PC-3 (cell line): ENCODE measurements around the gene ZFHX3.

Experiments used
- CTCF ChIP-seq: fragments of 300-600 bp; sonication (generic); conservative IDR thresholded peaks from 2 replicates; pipeline ENCODE4 v1.5.1; 2017; ENCODE audit warnings: antibody characterized with exemption, low read depth, mild to moderate bottlenecking, low read length
- EZH2 ChIP-seq: fragments of 300-600 bp; sonication (generic); IDR thresholded peaks from one replicate; pipeline ENCODE4 v1.6.1; 2017; ENCODE audit warnings: antibody characterized with exemption, mild to moderate bottlenecking, low read length; ENCODE audit not compliant: unreplicated experiment
- EZH2phosphoT487 ChIP-seq: fragments of 300-600 bp; sonication (generic); IDR thresholded peaks from 2 replicates; pipeline ENCODE4 v1.6.1; 2018; ENCODE audit warnings: mild to moderate bottlenecking, antibody characterized with exemption, low read length, borderline replicate concordance

- TF ChIP-seq CTCF (no peak), EZH2 (no peak), EZH2phosphoT487 (no peak)
These were observed 15.2 kb downstream of the ZFHX3 start for GRCh38 chr16:73032541-73033270.
